ENCODE results near the gene ZFP36L1.

ZFP36L1 gene

GRCh38 chr14:68795597-68796417 lies 2.9 kb upstream of the ZFP36L1 start:
- DNase-seq (ENCODE audit: low spot score): peak; percentile 64

GRCh38 chr14:68794851-68795596 lies 2.2 kb upstream of the ZFP36L1 start:
- DNase-seq (ENCODE audit: low spot score): peak; percentile 51

GRCh38 chr14:68794130-68794850 lies 1.4 kb upstream of the ZFP36L1 start:
- DNase-seq (ENCODE audit: low spot score): peak; percentile 59

GRCh38 chr14:68793734-68794129 lies 865 bp upstream of the ZFP36L1 start:
- DNase-seq (ENCODE audit: low spot score): no peak

GRCh38 chr14:68792678-68792978 lies 239 bp downstream of the ZFP36L1 start:
- DNase-seq (ENCODE audit: low spot score): no peak

- no peak for DNase-seq (ENCODE audit: low spot score)
Observed at GRCh38 chr14:68791902-68792677, 777 bp downstream of the ZFP36L1 start.

- no peak for DNase-seq (ENCODE audit: low spot score)
Observed at GRCh38 chr14:68791078-68791901, 1.6 kb downstream of the ZFP36L1 start.

GRCh38 chr14:68790644-68791077 lies 2.2 kb downstream of the ZFP36L1 start:
- no peak for DNase-seq (ENCODE audit: low spot score)

GRCh38 chr14:68789821-68790643 lies 2.8 kb downstream of the ZFP36L1 start:
- DNase-seq (ENCODE audit: low spot score): no peak

GRCh38 chr14:68788996-68789820 lies 3.7 kb downstream of the ZFP36L1 start:
- peak; percentile 72 for DNase-seq (ENCODE audit: low spot score)

GRCh38 chr14:68788275-68788995 lies 4.4 kb downstream of the ZFP36L1 start:
- no peak for DNase-seq (ENCODE audit: low spot score)

GRCh38 chr14:68787092-68787992 lies 5.5 kb downstream of the ZFP36L1 start:
- DNase-seq (ENCODE audit: low spot score): peak; percentile 67

- DNase-seq (ENCODE audit: low spot score): peak; percentile 76
Observed at GRCh38 chr14:68786491-68787091, 6.3 kb downstream of the ZFP36L1 start.

GRCh38 chr14:68785534-68786490 lies 7.1 kb downstream of the ZFP36L1 start:
- peak; percentile 63 for DNase-seq (ENCODE audit: low spot score)

- DNase-seq (ENCODE audit: low spot score): no peak
Observed at GRCh38 chr14:68784978-68785533, 7.8 kb downstream of the ZFP36L1 start.

Measured in cerebellar cortex (tissue), 1 donor.